Hepatocyte (in vitro differentiated cells): ENCODE results near the gene UPK3A.

Experiments
- EZH2 ChIP-seq: fragments of 200-600 bp; sonication (generic); IDR thresholded peaks from 2 replicates; pipeline ENCODE4 v1.6.1; 2016; ENCODE audit warnings: antibody characterized with exemption, mild to moderate bottlenecking, borderline replicate concordance
- EZH2phosphoT487 ChIP-seq: fragments of 200-600 bp; sonication (generic); IDR thresholded peaks from one replicate; pipeline ENCODE4 v1.6.1; 2018; ENCODE audit warnings: antibody characterized with exemption, mild to moderate bottlenecking, low read depth, moderate library complexity; ENCODE audit not compliant: unreplicated experiment, severe bottlenecking
- TF ChIP-seq, protein P1 (sequence below): fragments of 200-600 bp; sonication (generic); IDR thresholded peaks from 2 replicates; pipeline ENCODE4 v1.5.1; 2016; ENCODE audit warnings: antibody characterized with exemption, mild to moderate bottlenecking; ENCODE audit not compliant: poor library complexity

DNA sequence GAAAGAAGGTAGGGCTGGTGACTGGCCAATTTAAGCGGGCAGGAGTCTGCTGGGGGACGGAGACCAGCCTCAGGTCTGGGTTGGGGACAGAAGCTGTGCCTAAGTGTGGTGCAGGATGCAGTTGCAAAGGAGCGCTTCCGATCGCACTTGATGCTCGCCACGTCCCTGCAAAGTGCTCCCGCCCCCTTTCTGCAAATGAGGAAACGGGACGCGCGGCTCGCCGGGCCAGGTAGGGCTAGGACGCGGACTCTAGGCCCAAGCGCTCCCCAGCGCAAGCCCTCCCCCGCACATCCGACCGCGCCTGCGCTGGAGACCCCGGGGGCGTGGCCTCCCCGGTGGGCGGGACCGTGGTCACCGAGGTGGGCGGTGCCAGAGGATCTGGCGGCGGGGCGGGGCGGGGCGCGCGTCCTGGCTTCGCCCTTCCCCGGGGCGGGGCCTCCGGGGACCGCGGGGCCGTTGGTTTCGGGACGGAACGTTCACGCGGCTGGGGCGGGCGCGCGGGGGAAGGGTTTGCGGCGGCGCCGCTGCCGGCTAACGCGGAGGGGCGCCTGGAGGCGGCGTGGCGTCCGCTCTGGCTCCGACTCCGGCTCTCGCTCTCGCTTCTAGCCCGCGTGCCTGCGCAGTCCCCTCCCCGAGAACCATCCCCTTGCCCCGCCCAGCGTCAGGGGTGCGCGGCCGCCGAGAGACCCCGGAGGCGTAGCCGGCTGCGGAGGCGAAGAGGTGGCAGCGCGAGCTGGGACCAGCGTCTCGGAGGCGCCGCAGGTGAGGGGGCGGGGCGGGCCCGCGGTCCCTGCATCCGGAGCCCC lies 24.9 kb downstream of the UPK3A start, which contains the start of gene FAM118A:
- TF ChIP-seq, protein P1, sequence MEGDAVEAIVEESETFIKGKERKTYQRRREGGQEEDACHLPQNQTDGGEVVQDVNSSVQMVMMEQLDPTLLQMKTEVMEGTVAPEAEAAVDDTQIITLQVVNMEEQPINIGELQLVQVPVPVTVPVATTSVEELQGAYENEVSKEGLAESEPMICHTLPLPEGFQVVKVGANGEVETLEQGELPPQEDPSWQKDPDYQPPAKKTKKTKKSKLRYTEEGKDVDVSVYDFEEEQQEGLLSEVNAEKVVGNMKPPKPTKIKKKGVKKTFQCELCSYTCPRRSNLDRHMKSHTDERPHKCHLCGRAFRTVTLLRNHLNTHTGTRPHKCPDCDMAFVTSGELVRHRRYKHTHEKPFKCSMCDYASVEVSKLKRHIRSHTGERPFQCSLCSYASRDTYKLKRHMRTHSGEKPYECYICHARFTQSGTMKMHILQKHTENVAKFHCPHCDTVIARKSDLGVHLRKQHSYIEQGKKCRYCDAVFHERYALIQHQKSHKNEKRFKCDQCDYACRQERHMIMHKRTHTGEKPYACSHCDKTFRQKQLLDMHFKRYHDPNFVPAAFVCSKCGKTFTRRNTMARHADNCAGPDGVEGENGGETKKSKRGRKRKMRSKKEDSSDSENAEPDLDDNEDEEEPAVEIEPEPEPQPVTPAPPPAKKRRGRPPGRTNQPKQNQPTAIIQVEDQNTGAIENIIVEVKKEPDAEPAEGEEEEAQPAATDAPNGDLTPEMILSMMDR = no peak
- TF ChIP-seq EZH2 (no peak), EZH2phosphoT487 (no peak)
